Progenitor cell of endocrine pancreas (in vitro differentiated cells): ENCODE data around the gene STK17B. TPM values are rescaled to one million over a fixed set of nuclear protein-coding genes. Genes with fewer than 3 reads are reported as not detected.

Experiments
- DNase-seq: peaks from one replicate; pipeline ENCODE4 v3.0.0; 2021; ENCODE audit warnings: low spot score; ENCODE audit not compliant: unreplicated experiment
- H3K27ac Mint-ChIP-seq: 2 replicates; pipeline ENCODE4 v1.8.0; 2021; ENCODE audit warnings: mild to moderate bottlenecking, moderate library complexity, mixed read lengths
- H3K27me3 Mint-ChIP-seq: 2 replicates; pipeline ENCODE4 v1.8.0; 2021; ENCODE audit warnings: mixed read lengths
- H3K36me3 Mint-ChIP-seq: 2 replicates; pipeline ENCODE4 v1.8.0; 2022; ENCODE audit warnings: mixed read lengths; ENCODE audit not compliant: insufficient read depth
- H3K4me1 Mint-ChIP-seq: 2 replicates; pipeline ENCODE4 v1.8.0; 2021; ENCODE audit warnings: low read depth, mixed read lengths
- H3K4me3 Mint-ChIP-seq: 2 replicates; pipeline ENCODE4 v1.8.0; 2021; ENCODE audit warnings: low read depth, mild to moderate bottlenecking, moderate library complexity, mixed read lengths
- H3K9me3 Mint-ChIP-seq: 2 replicates; pipeline ENCODE4 v1.8.0; 2021; ENCODE audit warnings: low read depth, mixed read lengths
- long read RNA-seq: library from polyadenylated mRNA; unstranded; transcript quantifications from one replicate; pipeline ENCODE4 v2.0.0, GENCODE V29; 2020
- total RNA-seq: library from RNA; stranded (reverse); gene quantifications from 2 replicates; pipeline ENCODE4 v1.2.1, GENCODE V29; 2021
- TF ChIP-seq, protein P1 (sequence below): fragments of 200-600 bp; sonication (generic); IDR thresholded peaks from one replicate; pipeline ENCODE4 v1.5.0; 2021; ENCODE audit warnings: antibody characterized with exemption, mild to moderate bottlenecking; ENCODE audit not compliant: unreplicated experiment

Gene STK17B
- total RNA-seq: 3.4 and 3.6 TPM in 2 replicates
- long read RNA-seq: 0 reads

DNA sequence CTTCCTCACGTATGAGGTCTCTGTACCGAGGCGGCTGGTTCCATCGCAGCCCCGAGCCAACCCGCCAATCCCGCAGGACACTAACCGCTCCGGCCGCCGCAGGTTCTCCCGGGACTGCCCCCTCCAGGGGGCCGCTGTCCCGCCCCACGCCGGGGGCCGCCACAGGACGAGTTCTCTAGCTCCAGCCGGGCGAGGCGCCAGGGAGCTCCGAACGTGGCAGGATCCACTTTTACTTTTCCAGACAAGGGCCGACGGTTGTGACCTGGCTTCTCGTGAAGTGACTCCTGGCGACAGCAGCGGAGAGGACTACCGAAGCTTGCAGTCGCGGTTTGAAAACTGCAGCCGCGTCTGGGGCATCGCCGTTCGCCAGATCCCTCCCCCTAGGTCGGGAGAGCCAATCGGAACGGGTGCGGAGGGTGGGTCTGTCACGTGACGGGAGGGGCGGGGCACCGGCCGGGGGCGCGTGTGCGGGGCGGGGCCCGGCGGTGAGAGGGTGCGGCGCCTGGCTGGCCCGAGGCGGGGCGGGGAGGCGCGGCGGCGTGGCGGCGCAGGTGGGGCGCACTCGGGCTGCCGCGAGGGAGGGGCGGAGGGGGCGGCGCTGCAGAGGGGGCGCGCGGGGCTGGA is at the start of gene STK17B:
Gene STK17B, minus strand, starts transcription at position 331 of the 624 bp plus-strand sequence. CDS start 8,195 bp downstream, outside the sequence.
- DNase-seq: peak; percentile 92
- Mint-ChIP-seq H3K4me1 (peaks cover 5% of the 10 kb centered on the region), H3K27ac (peak within 1 kb of the TSS; percentile 95), H3K9me3 (no peaks in the 10 kb centered on the region), H3K4me3 (peak within 1 kb of the TSS; percentile 79), H3K36me3 (no peaks in the 10 kb centered on the region), H3K27me3 (peaks cover 32% of the 10 kb centered on the region)
- TF ChIP-seq, protein P1, sequence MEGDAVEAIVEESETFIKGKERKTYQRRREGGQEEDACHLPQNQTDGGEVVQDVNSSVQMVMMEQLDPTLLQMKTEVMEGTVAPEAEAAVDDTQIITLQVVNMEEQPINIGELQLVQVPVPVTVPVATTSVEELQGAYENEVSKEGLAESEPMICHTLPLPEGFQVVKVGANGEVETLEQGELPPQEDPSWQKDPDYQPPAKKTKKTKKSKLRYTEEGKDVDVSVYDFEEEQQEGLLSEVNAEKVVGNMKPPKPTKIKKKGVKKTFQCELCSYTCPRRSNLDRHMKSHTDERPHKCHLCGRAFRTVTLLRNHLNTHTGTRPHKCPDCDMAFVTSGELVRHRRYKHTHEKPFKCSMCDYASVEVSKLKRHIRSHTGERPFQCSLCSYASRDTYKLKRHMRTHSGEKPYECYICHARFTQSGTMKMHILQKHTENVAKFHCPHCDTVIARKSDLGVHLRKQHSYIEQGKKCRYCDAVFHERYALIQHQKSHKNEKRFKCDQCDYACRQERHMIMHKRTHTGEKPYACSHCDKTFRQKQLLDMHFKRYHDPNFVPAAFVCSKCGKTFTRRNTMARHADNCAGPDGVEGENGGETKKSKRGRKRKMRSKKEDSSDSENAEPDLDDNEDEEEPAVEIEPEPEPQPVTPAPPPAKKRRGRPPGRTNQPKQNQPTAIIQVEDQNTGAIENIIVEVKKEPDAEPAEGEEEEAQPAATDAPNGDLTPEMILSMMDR: peak; percentile 27

DNA sequence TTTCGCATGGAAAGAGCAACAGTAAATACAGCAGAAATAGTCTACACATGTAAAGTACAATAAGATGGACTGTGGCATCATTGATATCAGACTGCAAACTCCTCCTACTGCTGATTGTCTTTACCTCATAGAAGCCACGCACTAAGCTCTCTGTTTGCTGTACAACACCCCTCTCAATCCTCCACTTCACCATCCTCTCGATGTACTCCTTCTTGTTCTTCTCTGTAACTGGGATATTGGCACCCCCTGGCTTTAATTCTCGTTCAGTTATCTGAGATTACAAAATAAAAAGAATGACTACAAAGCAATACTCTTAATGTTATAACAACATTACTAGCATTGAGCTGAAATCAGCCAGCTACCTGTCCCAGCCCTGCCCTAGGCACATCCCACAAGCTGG is 49.3 kb upstream of the STK17B start:
- H3K27me3 Mint-ChIP-seq: no peaks in the 10 kb centered on the region
- TF ChIP-seq, protein P1: no peak
- no peaks in the 10 kb centered on the region for H3K36me3 Mint-ChIP-seq
- no peak for DNase-seq
- H3K9me3 Mint-ChIP-seq: no peaks in the 10 kb centered on the region
- no peak overlapping the region for H3K4me3 Mint-ChIP-seq
- H3K4me1 Mint-ChIP-seq: peaks cover 2% of the 10 kb centered on the region
- no peak overlapping the region for H3K27ac Mint-ChIP-seq

- TF ChIP-seq, protein P1: no peak
- H3K27ac Mint-ChIP-seq: no peak overlapping the region
- H3K4me1 Mint-ChIP-seq: peaks cover 2% of the 10 kb centered on the region
- DNase-seq: no peak
- no peaks in the 10 kb centered on the region for H3K27me3 Mint-ChIP-seq
- no peak overlapping the region for H3K4me3 Mint-ChIP-seq
- no peaks in the 10 kb centered on the region for H3K9me3 Mint-ChIP-seq
- no peaks in the 10 kb centered on the region for H3K36me3 Mint-ChIP-seq
Observed at GRCh38 chr2:196219671-196220070, 48.3 kb upstream of the STK17B start.

GRCh38 chr2:196218106-196218505 is 46.7 kb upstream of the STK17B start:
- no peaks in the 10 kb centered on the region for H3K4me1 Mint-ChIP-seq
- no peaks in the 10 kb centered on the region for H3K9me3 Mint-ChIP-seq
- no peak overlapping the region for H3K27ac Mint-ChIP-seq
- no peak overlapping the region for H3K4me3 Mint-ChIP-seq
- TF ChIP-seq, protein P1: no peak
- no peak for DNase-seq
- no peaks in the 10 kb centered on the region for H3K36me3 Mint-ChIP-seq
- H3K27me3 Mint-ChIP-seq: no peaks in the 10 kb centered on the region

DNA sequence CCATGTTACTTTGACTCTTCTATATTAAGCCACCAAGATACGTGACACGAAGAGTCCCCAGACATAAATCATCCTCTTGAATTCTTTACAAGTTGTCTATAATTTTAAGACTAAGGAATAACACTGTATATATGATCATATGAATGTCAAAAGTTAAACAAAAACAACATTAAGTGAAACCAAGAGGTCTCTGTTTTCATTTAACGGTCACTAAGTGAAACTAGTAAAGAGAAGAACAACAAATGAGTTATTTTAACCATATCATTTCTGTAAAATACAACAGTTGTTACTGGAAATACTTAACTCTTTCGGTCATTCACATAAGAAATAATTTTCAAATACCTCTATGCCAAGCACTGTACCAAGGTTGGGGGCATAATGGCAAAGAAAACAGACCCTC is 45.7 kb upstream of the STK17B start:
- H3K36me3 Mint-ChIP-seq: peaks cover 7% of the 10 kb centered on the region
- H3K4me1 Mint-ChIP-seq: no peaks in the 10 kb centered on the region
- TF ChIP-seq, protein P1: no peak
- H3K27me3 Mint-ChIP-seq: no peaks in the 10 kb centered on the region
- DNase-seq: no peak
- H3K4me3 Mint-ChIP-seq: no peak overlapping the region
- H3K27ac Mint-ChIP-seq: no peak overlapping the region
- peaks cover 3% of the 10 kb centered on the region for H3K9me3 Mint-ChIP-seq
